NB4 (cell line): ENCODE data around the gene TPMT.
A peak's percentile ranks its signal among the peaks of the same experiment; 100 is the strongest.

Source experiments
- DNase-seq: peaks from one replicate; pipeline ENCODE4 v3.0.0; 2010; ENCODE audit warnings: low read depth
- H3K4me3 ChIP-seq: one replicate; pipeline ENCODE4 v1.5.1; 2011; ENCODE audit warnings: mild to moderate bottlenecking, low read depth, low read length, moderate library complexity
- CTCF ChIP-seq: IDR thresholded peaks from one replicate; pipeline ENCODE4 v1.5.1; 2012; ENCODE audit warnings: low read depth, low read length
- MAX ChIP-seq: IDR thresholded peaks from 2 replicates; pipeline ENCODE4 v1.6.1; 2011; ENCODE audit warnings: low read depth, low read length
- MYC ChIP-seq: IDR thresholded peaks from 2 replicates; pipeline ENCODE4 v1.6.1; 2011; ENCODE audit warnings: low read depth, low read length
- POLR2A ChIP-seq: IDR thresholded peaks from 2 replicates; pipeline ENCODE4 v1.6.1; 2011; ENCODE audit warnings: mild to moderate bottlenecking; ENCODE audit not compliant: insufficient read length; ENCODE audit errors: extremely low read depth

TPMT gene

GRCh38 chr6:18119236-18119635, 35.6 kb downstream of the TPMT start:
- no peak for DNase-seq
- H3K4me3 ChIP-seq, result no peak overlapping the region
- TF ChIP-seq MAX, result no peak

- no peak overlapping the region for H3K4me3 ChIP-seq
- no peak for DNase-seq
- TF ChIP-seq POLR2A (no peak), CTCF (no peak), MAX (no peak), MYC (no peak)
Measured at GRCh38 chr6:18118330-18118729, 36.5 kb downstream of the TPMT start.

- no peak for DNase-seq
- no peak overlapping the region for H3K4me3 ChIP-seq
- TF ChIP-seq MYC (no peak), MAX (no peak), POLR2A (no peak), CTCF (no peak)
Measured at GRCh38 chr6:18117136-18117535, 37.7 kb downstream of the TPMT start.

GRCh38 chr6:18115356-18115755, 39.5 kb downstream of the TPMT start:
- TF ChIP-seq MYC (no peak), MAX (no peak), CTCF (no peak), POLR2A (no peak)
- no peak overlapping the region for H3K4me3 ChIP-seq
- peak; percentile 61 for DNase-seq

- DNase-seq, result no peak
- no peak overlapping the region for H3K4me3 ChIP-seq
- TF ChIP-seq POLR2A, result no peak
- TF ChIP-seq MAX, result no peak
- TF ChIP-seq CTCF, result no peak
- no peak for TF ChIP-seq MYC
Measured at GRCh38 chr6:18110162-18110561, 44.7 kb downstream of the TPMT start.

GRCh38 chr6:18107061-18107460, 47.8 kb downstream of the TPMT start:
- no peak for TF ChIP-seq CTCF
- no peak for TF ChIP-seq MAX
- TF ChIP-seq MYC, result no peak
- TF ChIP-seq POLR2A, result no peak
- H3K4me3 ChIP-seq, result no peak overlapping the region
- DNase-seq, result no peak
